Panc1 (cell line): ENCODE results near the gene MAP6. TPM values are rescaled to one million over a fixed set of nuclear protein-coding genes. Genes with fewer than 3 reads are reported as not detected.

Experiments used
- ATAC-seq: fragments of 200-7000 bp; cut with Tn5 transposase; 2 replicates; pipeline ENCODE4 v1.9.1; 2020; ENCODE audit warnings: mild to moderate bottlenecking, moderate library complexity
- BruUV-seq: library from RNA; stranded (reverse); fragments of 400-500 nt; replicated peaks from 2 replicates; lab custom pipeline; 2021; lab: Mats Ljungman, UMichigan
- CTCF ChIA-PET: fragments of 300-600 bp; sonication (Branson Sonifier 250); formaldehyde crosslinking; loops from one replicate; lab custom pipeline; 2022; ENCODE audit warnings: antibody characterized with exemption; lab: Charles Lee
- POLR2A ChIA-PET: fragments of 300-600 bp; sonication (Branson Sonifier 250); formaldehyde crosslinking; loops from one replicate; lab custom pipeline; 2022; ENCODE audit warnings: antibody characterized with exemption; lab: Charles Lee
- DNase-seq: peaks from one replicate; pipeline ENCODE4 v3.0.0-alpha.2; 2010; ENCODE audit warnings: low read depth, low spot score
- H3K27ac ChIP-seq: 2 replicates; pipeline ENCODE4 v1.5.1; 2011; ENCODE audit warnings: mild to moderate bottlenecking, low read length, inconsistent platforms
- H3K27me3 ChIP-seq: fragments of 200-500 bp; sonication (Bioruptor generic); 2 replicates; pipeline ENCODE4 v1.6.0; 2014; ENCODE audit warnings: low read length, inconsistent platforms; ENCODE audit not compliant: control insufficient read depth, insufficient read depth
- H3K36me3 ChIP-seq: fragments of 200-500 bp; sonication (Bioruptor generic); 2 replicates; pipeline ENCODE4 v1.5.1; 2014; ENCODE audit warnings: inconsistent platforms, mild to moderate bottlenecking, low read length, moderate library complexity; ENCODE audit not compliant: control insufficient read depth, insufficient read depth
- H3K4me1 ChIP-seq: 2 replicates; pipeline ENCODE4 v1.5.1; 2011; ENCODE audit warnings: inconsistent platforms, mild to moderate bottlenecking, low read length, moderate library complexity; ENCODE audit not compliant: control insufficient read depth, insufficient read depth
- H3K4me3 ChIP-seq, 2 experiments: 2 replicates each; pipeline ENCODE4 v1.5.1; 2011 to 2012; ENCODE audit warnings: low read depth in 2 of 2, low read length in 2 of 2, mild to moderate bottlenecking in 2 of 2, inconsistent platforms in 1 of 2, moderate library complexity in 1 of 2
- H3K9me3 ChIP-seq: fragments of 200-500 bp; sonication (Bioruptor generic); 2 replicates; pipeline ENCODE4 v1.5.1; 2014; ENCODE audit warnings: low read depth, mild to moderate bottlenecking, inconsistent platforms, low read length, moderate library complexity; ENCODE audit not compliant: control insufficient read depth, insufficient read depth
- POLR2AphosphoS5 ChIP-seq: IDR thresholded peaks from 2 replicates; pipeline ENCODE4 v1.6.1; 2012; ENCODE audit warnings: mild to moderate bottlenecking, low read depth, low read length, moderate library complexity
- SIN3A ChIP-seq: IDR thresholded peaks from 2 replicates; pipeline ENCODE4 v1.6.1; 2012; ENCODE audit warnings: low read depth, mild to moderate bottlenecking, low read length, moderate library complexity, borderline replicate concordance; ENCODE audit not compliant: insufficient read depth
- TCF7L2 ChIP-seq: IDR thresholded peaks from 2 replicates; pipeline ENCODE4 v1.6.1; 2011; ENCODE audit warnings: mild to moderate bottlenecking, low read depth, low read length, inconsistent platforms
- in situ Hi-C: cut with HindIII; loops from 2 replicates; pipeline ENCODE4 v1.10.0; 2016; ENCODE audit warnings: low sequenced_read_pairs, low pct_unique_long_range_greater_than_20kb
- intact Hi-C: fragments of 100-400 bp; cut with micrococcal nuclease; formaldehyde crosslinking; loops from one replicate; pipeline ENCODE4 v1.10.0; 2022; ENCODE audit not compliant: unreplicated experiment
- total RNA-seq: library from RNA; stranded (reverse); gene quantifications from one replicate; pipeline ENCODE4 v1.2.1, GENCODE V29; 2021; ENCODE audit not compliant: unreplicated experiment
- TF ChIP-seq, protein P1 (sequence below): fragments of 450-650 bp; IDR thresholded peaks from 2 replicates; pipeline ENCODE4 v1.5.1; 2017; ENCODE audit warnings: mild to moderate bottlenecking
- TF ChIP-seq, protein P2 (sequence below), 2 experiments: IDR thresholded peaks; 2 replicates each; pipeline ENCODE4 v1.6.1; 2011 to 2012; ENCODE audit warnings: low read depth in 2 of 2, control low read depth in 1 of 2, low read length in 1 of 2, mild to moderate bottlenecking in 1 of 2, moderate library complexity in 1 of 2; ENCODE audit not compliant: insufficient read depth in 1 of 2

Gene MAP6
- total RNA-seq, 1 experiment from 2014 or later = 0.21 TPM

DNA sequence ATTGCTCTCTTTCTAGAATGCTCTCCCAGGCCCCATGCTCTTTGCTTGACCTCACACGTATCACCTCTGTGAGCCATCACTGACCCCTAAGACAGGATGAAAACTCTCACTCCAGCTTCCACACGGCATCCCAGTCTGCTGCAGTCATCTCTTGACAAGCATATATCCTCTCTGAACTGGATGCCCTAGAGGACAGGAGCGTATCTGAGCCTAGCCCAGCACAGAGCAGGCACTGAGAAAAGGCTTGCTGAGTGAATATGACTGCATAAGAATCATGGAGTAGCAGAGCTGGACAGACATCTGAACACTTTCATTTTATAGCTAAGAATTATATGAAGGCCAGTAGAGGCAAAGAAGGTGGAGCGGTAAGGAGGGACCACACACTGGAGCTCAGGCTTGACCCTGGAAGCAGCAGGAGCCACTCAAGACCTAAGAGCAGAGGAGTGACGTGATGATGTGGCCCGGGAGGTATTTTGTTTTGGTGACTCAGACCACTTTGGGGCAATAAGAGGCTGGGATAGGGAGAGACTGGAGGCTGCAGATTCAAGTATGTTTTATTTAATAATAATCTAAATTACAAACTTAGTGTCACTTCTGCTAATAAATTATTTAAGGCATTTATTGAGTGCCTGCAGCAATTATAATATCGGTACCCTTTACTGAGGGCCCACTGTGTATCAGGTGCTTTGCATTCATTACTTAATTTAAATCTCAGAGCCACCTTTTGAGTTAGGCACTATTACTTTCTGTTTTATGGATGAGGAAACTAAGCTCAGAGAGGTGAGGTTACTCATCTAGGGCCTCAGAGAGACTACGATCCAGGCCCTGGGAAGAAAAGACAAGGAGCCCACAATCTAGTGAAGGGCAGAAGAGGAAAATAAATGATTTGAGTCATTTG is 42.6 kb downstream of the MAP6 start:
- no peak overlapping the region for H3K27ac ChIP-seq
- intact Hi-C loops (no loop called here), in situ Hi-C loops (no loop called here)
- H3K9me3 ChIP-seq = no peaks in the 10 kb centered on the region
- BruUV-seq = no TSS peak
- TF ChIP-seq, protein P1, sequence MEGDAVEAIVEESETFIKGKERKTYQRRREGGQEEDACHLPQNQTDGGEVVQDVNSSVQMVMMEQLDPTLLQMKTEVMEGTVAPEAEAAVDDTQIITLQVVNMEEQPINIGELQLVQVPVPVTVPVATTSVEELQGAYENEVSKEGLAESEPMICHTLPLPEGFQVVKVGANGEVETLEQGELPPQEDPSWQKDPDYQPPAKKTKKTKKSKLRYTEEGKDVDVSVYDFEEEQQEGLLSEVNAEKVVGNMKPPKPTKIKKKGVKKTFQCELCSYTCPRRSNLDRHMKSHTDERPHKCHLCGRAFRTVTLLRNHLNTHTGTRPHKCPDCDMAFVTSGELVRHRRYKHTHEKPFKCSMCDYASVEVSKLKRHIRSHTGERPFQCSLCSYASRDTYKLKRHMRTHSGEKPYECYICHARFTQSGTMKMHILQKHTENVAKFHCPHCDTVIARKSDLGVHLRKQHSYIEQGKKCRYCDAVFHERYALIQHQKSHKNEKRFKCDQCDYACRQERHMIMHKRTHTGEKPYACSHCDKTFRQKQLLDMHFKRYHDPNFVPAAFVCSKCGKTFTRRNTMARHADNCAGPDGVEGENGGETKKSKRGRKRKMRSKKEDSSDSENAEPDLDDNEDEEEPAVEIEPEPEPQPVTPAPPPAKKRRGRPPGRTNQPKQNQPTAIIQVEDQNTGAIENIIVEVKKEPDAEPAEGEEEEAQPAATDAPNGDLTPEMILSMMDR = no peak
- TF ChIP-seq SIN3A = no peak
- TF ChIP-seq POLR2AphosphoS5 = no peak
- no peak for TF ChIP-seq TCF7L2
- TF ChIP-seq, protein P2, sequence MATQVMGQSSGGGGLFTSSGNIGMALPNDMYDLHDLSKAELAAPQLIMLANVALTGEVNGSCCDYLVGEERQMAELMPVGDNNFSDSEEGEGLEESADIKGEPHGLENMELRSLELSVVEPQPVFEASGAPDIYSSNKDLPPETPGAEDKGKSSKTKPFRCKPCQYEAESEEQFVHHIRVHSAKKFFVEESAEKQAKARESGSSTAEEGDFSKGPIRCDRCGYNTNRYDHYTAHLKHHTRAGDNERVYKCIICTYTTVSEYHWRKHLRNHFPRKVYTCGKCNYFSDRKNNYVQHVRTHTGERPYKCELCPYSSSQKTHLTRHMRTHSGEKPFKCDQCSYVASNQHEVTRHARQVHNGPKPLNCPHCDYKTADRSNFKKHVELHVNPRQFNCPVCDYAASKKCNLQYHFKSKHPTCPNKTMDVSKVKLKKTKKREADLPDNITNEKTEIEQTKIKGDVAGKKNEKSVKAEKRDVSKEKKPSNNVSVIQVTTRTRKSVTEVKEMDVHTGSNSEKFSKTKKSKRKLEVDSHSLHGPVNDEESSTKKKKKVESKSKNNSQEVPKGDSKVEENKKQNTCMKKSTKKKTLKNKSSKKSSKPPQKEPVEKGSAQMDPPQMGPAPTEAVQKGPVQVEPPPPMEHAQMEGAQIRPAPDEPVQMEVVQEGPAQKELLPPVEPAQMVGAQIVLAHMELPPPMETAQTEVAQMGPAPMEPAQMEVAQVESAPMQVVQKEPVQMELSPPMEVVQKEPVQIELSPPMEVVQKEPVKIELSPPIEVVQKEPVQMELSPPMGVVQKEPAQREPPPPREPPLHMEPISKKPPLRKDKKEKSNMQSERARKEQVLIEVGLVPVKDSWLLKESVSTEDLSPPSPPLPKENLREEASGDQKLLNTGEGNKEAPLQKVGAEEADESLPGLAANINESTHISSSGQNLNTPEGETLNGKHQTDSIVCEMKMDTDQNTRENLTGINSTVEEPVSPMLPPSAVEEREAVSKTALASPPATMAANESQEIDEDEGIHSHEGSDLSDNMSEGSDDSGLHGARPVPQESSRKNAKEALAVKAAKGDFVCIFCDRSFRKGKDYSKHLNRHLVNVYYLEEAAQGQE (IDR thresholded peaks at IDR 0.05; ENCODE audit: insufficient read depth in 1 of 2, low read depth in 2 of 2, low read length in 1 of 2) = no peak
- H3K36me3 ChIP-seq = no peaks in the 10 kb centered on the region
- CTCF ChIA-PET = interaction anchor here (0.6 kb wide), 1 partner anchor 182 kb away, joined by 3 read pairs; no protein-coding TSS in a partner anchor
- H3K4me1 ChIP-seq = no peaks in the 10 kb centered on the region
- peak; percentile 56; the same call in 1 of the 2 replicates for ATAC-seq
- H3K4me3 ChIP-seq = no peak overlapping the region
- POLR2A ChIA-PET = interaction anchor here (0.6 kb wide), 1 partner anchor 97 kb away, joined by 4 read pairs; no protein-coding TSS in a partner anchor
- H3K27me3 ChIP-seq = peaks cover 15% of the 10 kb centered on the region
- no peak for DNase-seq

DNA sequence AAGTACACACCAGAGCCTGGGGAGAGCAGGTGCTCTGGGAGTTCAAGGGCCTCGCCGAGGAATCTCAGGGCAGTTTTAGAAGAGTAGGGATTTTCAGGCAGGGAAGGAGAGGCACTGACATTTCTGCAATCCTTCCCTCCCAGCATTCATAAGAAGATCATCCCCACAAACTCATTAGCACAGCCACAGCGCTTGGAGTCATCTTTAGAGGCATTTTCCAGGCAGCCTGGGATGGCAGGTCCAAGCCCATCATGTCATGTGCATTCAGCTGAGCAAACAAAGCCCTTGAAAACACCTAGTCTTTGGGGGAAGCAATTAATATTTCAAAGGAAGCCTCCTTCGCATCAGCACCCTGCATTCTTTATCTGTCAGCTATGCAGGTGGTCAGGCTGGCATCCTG is 43.8 kb downstream of the MAP6 start:
- POLR2A ChIA-PET = no interaction called here
- Histone ChIP-seq H3K27ac (no peak overlapping the region), H3K27me3 (peaks cover 2% of the 10 kb centered on the region), H3K4me3 (no peak overlapping the region), H3K4me1 (no peaks in the 10 kb centered on the region), H3K9me3 (no peaks in the 10 kb centered on the region), H3K36me3 (no peaks in the 10 kb centered on the region)
- TF ChIP-seq, protein P1 = no peak
- TF ChIP-seq, protein P2 (IDR thresholded peaks at IDR 0.05; ENCODE audit: insufficient read depth in 1 of 2, low read depth in 2 of 2, low read length in 1 of 2) = no peak
- no peak for TF ChIP-seq SIN3A
- TF ChIP-seq POLR2AphosphoS5 = no peak
- no peak for TF ChIP-seq TCF7L2
- CTCF ChIA-PET = no interaction called here
- DNase-seq (no peak), ATAC-seq (no peak)
- intact Hi-C loops = no loop called here
- in situ Hi-C loops = no loop called here
- BruUV-seq = no TSS peak
